SHP77 (cell line): Measurements from ENCODE around the gene DMRTB1.
"Not testable (repeated sequence)": the region's sequence is repeated elsewhere in the genome, so short reads cannot be mapped to it uniquely, and the experiment has no call there.

ENCODE experiments used
- DNase-seq, 2 experiments: peaks; one replicate each; lab custom pipeline; 2025; lab: John Stamatoyannopoulos, UW

Gene DMRTB1

GRCh38 chr1:53459321-53460175 is at the start of gene DMRTB1:
DMRTB1 (plus strand) TSS chr1:53459399; CDS start chr1:53459454, 55 bp downstream.
- no peak for DNase-seq

GRCh38 chr1:53409695-53410094 is 49.5 kb upstream of the DMRTB1 start:
- no peak for DNase-seq

- no peak for DNase-seq
Observed at GRCh38 chr1:53410100-53410541, 49.1 kb upstream of the DMRTB1 start.

GRCh38 chr1:53410701-53411100 is 48.5 kb upstream of the DMRTB1 start:
- no peak for DNase-seq

DNA sequence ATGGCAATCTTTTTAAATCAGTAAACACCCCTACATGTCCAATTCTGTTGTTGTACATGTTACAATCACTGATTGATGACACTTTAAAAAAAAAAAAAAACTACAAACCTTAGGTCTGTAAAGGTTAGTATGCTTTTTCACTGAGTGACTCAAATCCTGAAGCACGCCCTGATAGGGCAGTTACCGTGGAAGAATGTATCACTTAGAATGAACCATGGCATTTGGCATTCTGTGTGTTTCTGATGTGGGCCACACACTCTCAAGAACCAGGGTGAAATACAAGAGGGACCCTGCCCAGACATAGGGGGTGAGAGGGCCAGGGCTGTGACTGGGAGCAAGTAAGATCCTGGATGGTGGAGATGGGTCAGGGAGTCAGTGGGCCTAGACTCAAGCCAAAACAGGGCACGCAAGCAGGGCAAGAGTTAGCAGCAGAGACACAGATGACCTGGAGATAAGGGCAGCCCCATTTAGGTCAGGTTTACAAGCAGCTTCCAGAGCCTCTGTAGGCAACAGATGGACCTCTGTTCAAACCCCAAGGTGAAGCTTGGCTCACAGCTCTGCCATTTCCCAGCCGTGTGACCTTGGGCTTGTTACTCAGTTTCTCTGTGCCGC is 47.6 kb upstream of the DMRTB1 start:
- no peak for DNase-seq

DNA sequence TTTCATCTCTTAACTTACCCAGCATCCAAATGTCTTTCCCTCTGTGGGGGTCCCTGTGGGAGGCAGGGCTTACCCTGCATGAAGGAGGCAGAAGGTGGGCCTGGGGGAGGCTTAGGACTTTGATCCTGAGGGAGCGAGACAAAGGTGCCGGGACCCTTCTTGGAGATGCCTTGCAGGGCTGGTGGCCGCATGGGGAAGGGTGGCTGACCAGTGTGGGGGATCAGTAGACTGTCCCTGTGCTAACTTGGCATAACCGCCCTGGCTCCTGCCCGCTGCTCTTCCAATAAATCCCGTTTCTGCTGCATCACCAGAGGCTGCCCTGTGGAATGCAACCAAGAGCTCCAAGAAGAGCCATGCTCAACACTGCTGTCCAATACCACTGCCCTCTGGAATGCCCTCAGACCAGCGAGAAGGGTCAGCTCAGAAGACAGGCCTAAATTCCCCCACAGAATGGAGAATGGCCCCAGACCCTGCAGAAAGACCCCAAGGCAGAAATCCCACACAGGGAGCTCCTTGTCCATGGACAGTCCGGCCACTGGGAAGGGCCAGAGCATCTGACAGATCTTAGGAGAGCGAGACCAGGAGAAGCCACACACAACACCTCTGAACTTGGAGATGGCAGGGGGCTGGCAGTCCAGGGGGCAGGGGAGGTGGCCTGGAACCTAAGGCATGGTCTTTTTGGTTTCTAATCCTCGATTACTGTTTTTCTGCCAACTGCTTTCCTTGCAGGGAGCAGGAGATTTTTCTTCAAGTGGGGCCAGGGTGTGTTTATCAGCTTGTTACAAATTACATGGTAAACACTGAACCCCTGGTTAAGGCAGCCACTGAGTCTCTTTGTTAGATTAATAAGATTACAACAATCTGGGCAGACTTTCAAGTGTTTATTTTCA is 46.7 kb upstream of the DMRTB1 start:
- DNase-seq, result no peak

- no peak for DNase-seq
Observed at GRCh38 chr1:53413175-53414001, 45.8 kb upstream of the DMRTB1 start.

- DNase-seq, result no peak
Observed at GRCh38 chr1:53414632-53415031, 44.6 kb upstream of the DMRTB1 start.

DNA sequence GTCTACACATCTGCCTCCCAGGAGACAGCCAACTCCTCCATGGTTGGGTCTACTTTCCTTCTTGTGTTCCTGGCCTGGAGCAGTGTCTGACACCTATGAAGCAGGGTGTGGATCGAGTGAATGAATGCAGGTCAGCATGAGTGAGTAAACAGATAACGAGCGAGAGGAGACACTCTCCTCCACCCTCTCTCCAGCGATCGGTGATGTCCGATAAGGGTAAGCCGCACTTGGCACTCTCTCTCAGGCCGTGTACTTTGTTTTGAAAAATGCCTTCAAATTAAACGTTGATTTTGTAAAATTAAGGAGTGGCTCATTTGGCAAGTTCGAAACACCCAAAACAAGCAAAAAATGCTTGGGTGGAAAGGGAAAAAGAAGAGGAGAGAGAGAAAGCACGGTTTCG is 43.8 kb upstream of the DMRTB1 start:
- DNase-seq, result no peak

DNA sequence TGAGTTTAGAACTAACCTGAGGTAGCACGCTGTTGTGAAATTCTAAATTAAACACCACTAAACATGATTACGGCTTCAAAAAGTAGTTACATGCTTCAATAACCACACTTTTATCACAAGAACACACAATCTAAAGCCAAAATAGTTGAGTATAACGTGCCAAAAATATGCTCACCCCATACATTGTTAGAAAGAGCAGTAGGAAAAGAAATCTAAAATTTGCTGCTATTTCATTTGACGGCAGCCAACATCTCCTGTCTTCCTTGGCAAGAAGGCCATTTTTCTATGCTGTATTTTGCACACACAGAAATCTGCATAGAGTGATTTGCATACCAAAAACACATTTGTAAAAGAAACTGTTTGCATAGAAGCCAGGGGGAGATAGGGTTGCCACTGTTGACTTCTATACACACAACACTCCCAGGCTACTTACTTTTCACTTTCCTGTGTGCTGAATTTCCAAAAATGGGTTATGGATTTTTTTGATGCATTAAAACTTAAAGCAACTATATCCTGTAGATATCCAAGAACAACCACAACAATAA is 42.9 kb upstream of the DMRTB1 start:
- no peak for DNase-seq

DNA sequence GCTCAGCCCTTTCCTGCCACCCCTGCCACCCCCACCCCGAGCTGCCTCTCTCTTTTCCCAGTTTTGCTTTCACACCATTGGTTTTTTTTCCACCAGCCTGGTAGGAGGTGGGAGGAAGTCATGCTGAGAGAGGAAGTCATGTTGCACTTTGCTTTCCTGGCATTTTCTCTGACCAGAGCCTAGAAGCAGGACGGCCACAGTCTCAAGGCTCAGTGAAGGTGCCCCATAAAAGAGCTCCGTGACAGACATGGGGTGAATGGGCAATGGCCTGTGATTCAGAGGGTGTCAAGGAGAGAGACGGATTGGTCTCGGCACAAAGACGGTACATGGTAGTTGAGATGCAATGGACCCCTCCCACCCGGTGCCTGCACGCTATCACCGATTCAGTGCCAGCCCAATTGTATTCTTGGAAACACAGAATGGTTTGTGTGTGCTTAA is 42.1 kb upstream of the DMRTB1 start:
- no peak for DNase-seq

GRCh38 chr1:53419034-53419433 is 40.2 kb upstream of the DMRTB1 start:
- no peak for DNase-seq

- DNase-seq, result no peak
Observed at GRCh38 chr1:53420341-53420740, 38.9 kb upstream of the DMRTB1 start.

GRCh38 chr1:53421208-53421607 is 38.0 kb upstream of the DMRTB1 start:
- DNase-seq, result no peak

GRCh38 chr1:53430261-53430660 is 28.9 kb upstream of the DMRTB1 start:
- DNase-seq, result no peak

GRCh38 chr1:53430779-53431178 is 28.4 kb upstream of the DMRTB1 start:
- no peak for DNase-seq

DNA sequence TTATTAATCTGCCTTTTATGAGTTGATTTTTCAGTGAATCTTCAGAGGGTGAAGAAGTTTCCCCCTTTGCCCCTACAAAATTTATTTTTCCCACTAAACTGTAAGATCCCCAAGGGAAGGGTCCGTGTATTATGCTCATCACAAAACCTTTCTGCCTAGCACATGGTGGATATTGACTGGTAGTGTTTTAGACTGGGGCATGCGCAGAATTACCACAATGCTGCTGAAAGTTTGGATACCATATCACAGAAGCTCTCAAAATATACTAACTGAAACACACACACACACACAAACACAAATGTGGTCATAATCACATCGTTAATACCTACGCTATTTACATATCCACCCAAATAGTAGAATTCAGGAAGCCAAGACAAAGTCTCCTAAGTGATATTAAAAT is 28.0 kb upstream of the DMRTB1 start:
- no peak for DNase-seq

DNA sequence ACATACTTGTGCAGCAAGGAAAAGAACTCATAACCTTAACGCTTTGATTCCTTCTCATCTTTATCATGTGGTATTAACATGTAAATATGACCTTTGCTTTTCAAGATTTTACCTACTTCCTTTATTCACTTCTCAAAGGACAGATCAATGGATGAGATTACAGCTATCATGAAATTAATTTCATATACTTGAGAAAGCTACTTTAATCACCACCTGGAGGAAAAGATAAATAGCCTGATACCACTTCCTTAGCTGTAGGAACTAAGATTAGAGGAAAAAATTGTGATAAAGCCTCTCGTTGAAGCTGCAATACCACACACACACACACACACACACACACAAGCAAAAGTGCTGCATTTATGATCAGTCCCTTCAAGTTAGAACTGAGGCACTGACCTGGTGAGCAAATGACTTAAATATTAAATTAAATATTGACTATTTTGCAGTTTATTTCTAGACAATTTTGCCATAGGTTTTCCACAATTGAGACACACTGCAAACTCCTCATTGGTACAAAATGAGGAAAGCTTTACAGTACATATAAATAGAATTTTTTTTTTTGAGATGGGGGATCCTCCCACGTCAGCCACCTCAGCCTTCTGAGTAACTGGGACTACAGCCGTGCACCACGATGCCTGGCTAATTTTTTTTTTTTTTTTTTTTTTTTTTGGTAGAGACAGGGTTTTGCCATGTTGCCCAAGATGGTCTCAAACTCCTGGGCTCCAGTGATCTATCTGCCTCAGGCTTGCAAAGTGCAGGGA is 27.2 kb upstream of the DMRTB1 start:
- no peak for DNase-seq

- DNase-seq, result no peak
Observed at GRCh38 chr1:53432611-53433010, 26.6 kb upstream of the DMRTB1 start.

- not testable (repeated sequence) for DNase-seq
Observed at GRCh38 chr1:53434405-53435007, 24.7 kb upstream of the DMRTB1 start.
